ENCODE data around the gene FOXP1. TPM values are rescaled to one million over a fixed set of nuclear protein-coding genes. Genes with fewer than 3 reads are reported as not detected.

FOXP1 gene
- total and polyA plus RNA-seq, 2 donors (not counting 1 experiment from before 2014, with no cell fraction given) = 91.1 to 508 TPM

DNA sequence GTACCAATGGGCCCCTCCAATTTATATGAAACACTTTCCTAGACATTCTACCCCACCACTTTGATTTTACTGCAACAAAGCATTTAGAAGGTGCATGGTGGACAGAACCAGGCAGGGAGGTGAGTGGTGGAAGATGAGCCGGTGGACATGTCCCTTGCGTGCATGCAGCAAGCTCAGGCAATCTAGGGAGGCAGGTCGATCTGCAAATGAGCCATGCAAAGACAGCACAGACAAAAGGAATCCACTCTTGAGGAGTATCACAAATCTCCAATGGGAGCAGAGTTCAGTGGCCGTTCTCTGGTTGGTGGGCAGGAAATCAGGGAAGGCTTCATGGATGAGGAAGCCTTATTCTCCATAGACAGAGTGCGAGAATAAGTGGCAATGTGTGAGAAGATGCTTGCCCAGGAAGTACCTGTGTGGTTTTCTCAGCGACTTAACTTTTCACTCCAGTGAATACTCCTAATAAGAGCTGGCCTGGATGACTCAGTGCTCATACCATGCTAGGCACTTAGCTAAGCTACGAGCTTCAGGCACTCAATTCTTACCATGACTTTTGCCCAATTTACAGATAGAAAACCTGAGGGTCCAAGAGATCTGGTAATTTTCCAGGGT is 152.5 kb downstream of the FOXP1 start:
- peaks cover 88% of the 10 kb centered on the region for H3K79me2 ChIP-seq (ENCODE audit: control insufficient read depth, insufficient read depth, low read length)
- H3K9ac ChIP-seq (ENCODE audit: low read length) = no peak overlapping the region
- no peak overlapping the region for H3K4me3 ChIP-seq (ENCODE audit: control extremely low read depth in 1 of 5, extremely low read depth in 1 of 5, insufficient read depth in 1 of 5, low read depth in 2 of 5, low read length in 4 of 5)
- no peaks in the 10 kb centered on the region for H3K27me3 Mint-ChIP-seq
- peak overlapping the region; percentile 72 for H3K27ac Mint-ChIP-seq
- H3K27me3 ChIP-seq (replicated peaks in 1 of 4; ENCODE audit: control extremely low read depth in 1 of 4, control insufficient read depth in 3 of 4, insufficient read depth in 4 of 4, low read length in 3 of 4) = no peaks in the 10 kb centered on the region
- H3K36me3 ChIP-seq (replicated peaks in 1 of 2; ENCODE audit: control extremely low read depth in 1 of 2, control insufficient read depth in 1 of 2, extremely low read depth in 1 of 2, insufficient read depth in 2 of 2, low read length in 1 of 2) = no peaks in the 10 kb centered on the region
- H3K9me3 Mint-ChIP-seq (ENCODE audit: insufficient read depth) = no peaks in the 10 kb centered on the region
- H3K9me3 ChIP-seq (ENCODE audit: control extremely low read depth in 1 of 3, control insufficient read depth in 2 of 3, insufficient read depth in 1 of 3, low read length in 2 of 3) = no peaks in the 10 kb centered on the region
- intact Hi-C loops (cut with micrococcal nuclease) = no loop called here
- TF ChIP-seq, protein P1, sequence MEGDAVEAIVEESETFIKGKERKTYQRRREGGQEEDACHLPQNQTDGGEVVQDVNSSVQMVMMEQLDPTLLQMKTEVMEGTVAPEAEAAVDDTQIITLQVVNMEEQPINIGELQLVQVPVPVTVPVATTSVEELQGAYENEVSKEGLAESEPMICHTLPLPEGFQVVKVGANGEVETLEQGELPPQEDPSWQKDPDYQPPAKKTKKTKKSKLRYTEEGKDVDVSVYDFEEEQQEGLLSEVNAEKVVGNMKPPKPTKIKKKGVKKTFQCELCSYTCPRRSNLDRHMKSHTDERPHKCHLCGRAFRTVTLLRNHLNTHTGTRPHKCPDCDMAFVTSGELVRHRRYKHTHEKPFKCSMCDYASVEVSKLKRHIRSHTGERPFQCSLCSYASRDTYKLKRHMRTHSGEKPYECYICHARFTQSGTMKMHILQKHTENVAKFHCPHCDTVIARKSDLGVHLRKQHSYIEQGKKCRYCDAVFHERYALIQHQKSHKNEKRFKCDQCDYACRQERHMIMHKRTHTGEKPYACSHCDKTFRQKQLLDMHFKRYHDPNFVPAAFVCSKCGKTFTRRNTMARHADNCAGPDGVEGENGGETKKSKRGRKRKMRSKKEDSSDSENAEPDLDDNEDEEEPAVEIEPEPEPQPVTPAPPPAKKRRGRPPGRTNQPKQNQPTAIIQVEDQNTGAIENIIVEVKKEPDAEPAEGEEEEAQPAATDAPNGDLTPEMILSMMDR (IDR thresholded peaks at IDR 0.05) = no peak
- 19% methylated on average over 2 of the region's 7 CpGs for WGBS (ENCODE audit: insufficient coverage)
- ChIA-PET POLR2A (interaction anchor here (0.7 to 4.7 kb wide), 2 partner anchors 11 to 15 kb away, joined by 4 to 18 read pairs; no protein-coding TSS in a partner anchor), CTCF (interaction anchor here (1.1 kb wide), 1 partner anchor 34 kb away, joined by 3 read pairs; no protein-coding TSS in a partner anchor)
- H3K4me1 Mint-ChIP-seq = peaks cover 84% of the 10 kb centered on the region
- no peak for DNase-seq
- no peaks in the 10 kb centered on the region for H4K20me1 ChIP-seq (ENCODE audit: control insufficient read depth, insufficient read depth, low read length, poor library complexity, severe bottlenecking)
- H2AFZ ChIP-seq (ENCODE audit: insufficient read depth, low read depth, low read length, poor library complexity, severe bottlenecking) = no peak overlapping the region
- H3K4me2 ChIP-seq (replicated peaks; ENCODE audit: low read depth, low read length, poor library complexity, severe bottlenecking) = peak overlapping the region; percentile 31
- H3K4me1 ChIP-seq (ENCODE audit: control insufficient read depth in 2 of 2, insufficient read depth in 2 of 2, low read length in 2 of 2) = peaks cover 69 to 74% of the 10 kb centered on the region in 2 donors
- peak; percentile 67 for ATAC-seq (ENCODE audit: low read depth)
- H3K4me3 Mint-ChIP-seq = no peak overlapping the region
- peak overlapping the region in 1 of 2 donors; percentile 28 for H3K27ac ChIP-seq (ENCODE audit: low read length in 2 of 2)

DNA sequence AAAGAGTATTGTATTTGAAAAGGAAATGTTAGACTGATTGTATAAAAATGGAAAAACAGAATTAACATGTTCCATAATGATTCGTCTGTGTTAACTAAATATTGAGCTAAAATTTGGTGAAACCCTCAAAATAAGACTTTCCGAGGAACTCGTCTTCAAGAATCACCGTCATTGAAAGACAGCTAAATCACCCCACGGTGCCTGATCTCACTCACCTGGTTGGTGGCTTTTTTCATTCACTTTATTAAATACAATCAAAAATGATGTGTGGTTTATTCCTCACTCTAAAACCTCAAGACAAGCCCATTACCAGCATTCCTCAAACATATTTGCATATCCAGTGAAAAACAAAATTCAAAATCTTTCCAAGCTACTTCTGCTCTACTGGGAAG is 153.9 kb downstream of the FOXP1 start:
- peak overlapping the region in 1 of 5 experiments; percentile 2 for H3K4me3 ChIP-seq (ENCODE audit: control extremely low read depth in 1 of 5, extremely low read depth in 1 of 5, insufficient read depth in 1 of 5, low read depth in 2 of 5, low read length in 4 of 5)
- DNase-seq = no peak
- peaks cover 76 to 85% of the 10 kb centered on the region in 2 donors for H3K4me1 ChIP-seq (ENCODE audit: control insufficient read depth in 2 of 2, insufficient read depth in 2 of 2, low read length in 2 of 2)
- intact Hi-C loops (cut with micrococcal nuclease) = no loop called here
- no peaks in the 10 kb centered on the region for H3K27me3 Mint-ChIP-seq
- no peak for ATAC-seq (ENCODE audit: low read depth)
- H3K4me2 ChIP-seq (replicated peaks; ENCODE audit: low read depth, low read length, poor library complexity, severe bottlenecking) = peak overlapping the region; percentile 29
- no peak for TF ChIP-seq EZH2 (IDR thresholded peaks at IDR 0.05; ENCODE audit: borderline replicate concordance, insufficient read depth, low read depth, low read length, poor library complexity, severe bottlenecking)
- TF ChIP-seq, protein P1 (IDR thresholded peaks at IDR 0.05) = no peak
- WGBS (ENCODE audit: insufficient coverage) = no CpG with 5 or more reads among the region's 5 CpGs
- CTCF ChIA-PET = interaction anchor here (1.0 to 1.3 kb wide), 4 partner anchors 13 to 34 kb away, joined by 3 read pairs; no protein-coding TSS in a partner anchor
- POLR2A ChIA-PET = interaction anchor here (0.7 to 4.7 kb wide), 2 partner anchors 13 to 53 kb away, joined by 4 to 18 read pairs; no protein-coding TSS in a partner anchor
- no peak overlapping the region for H2AFZ ChIP-seq (ENCODE audit: insufficient read depth, low read depth, low read length, poor library complexity, severe bottlenecking)
- peak overlapping the region in 1 of 2 donors; percentile 69 for H3K27ac ChIP-seq (ENCODE audit: low read length in 2 of 2)
- no peaks in the 10 kb centered on the region for H4K20me1 ChIP-seq (ENCODE audit: control insufficient read depth, insufficient read depth, low read length, poor library complexity, severe bottlenecking)
- no peaks in the 10 kb centered on the region for H3K9me3 Mint-ChIP-seq (ENCODE audit: insufficient read depth)
- H3K79me2 ChIP-seq (ENCODE audit: control insufficient read depth, insufficient read depth, low read length) = peaks cover 94% of the 10 kb centered on the region
- H3K4me3 Mint-ChIP-seq = peak overlapping the region; percentile 38
- no peaks in the 10 kb centered on the region for H3K9me3 ChIP-seq (ENCODE audit: control extremely low read depth in 1 of 3, control insufficient read depth in 2 of 3, insufficient read depth in 1 of 3, low read length in 2 of 3)
- no peaks in the 10 kb centered on the region for H3K27me3 ChIP-seq (replicated peaks in 1 of 4; ENCODE audit: control extremely low read depth in 1 of 4, control insufficient read depth in 3 of 4, insufficient read depth in 4 of 4, low read length in 3 of 4)
- H3K36me3 ChIP-seq (replicated peaks in 1 of 2; ENCODE audit: control extremely low read depth in 1 of 2, control insufficient read depth in 1 of 2, extremely low read depth in 1 of 2, insufficient read depth in 2 of 2, low read length in 1 of 2) = no peaks in the 10 kb centered on the region
- H3K4me1 Mint-ChIP-seq = peaks cover 87% of the 10 kb centered on the region
- no peak overlapping the region for H3K9ac ChIP-seq (ENCODE audit: low read length)
- H3K27ac Mint-ChIP-seq = peak overlapping the region; percentile 78

Data from B cell (primary cell).